ENCODE results near the gene C1orf21.

DNA sequence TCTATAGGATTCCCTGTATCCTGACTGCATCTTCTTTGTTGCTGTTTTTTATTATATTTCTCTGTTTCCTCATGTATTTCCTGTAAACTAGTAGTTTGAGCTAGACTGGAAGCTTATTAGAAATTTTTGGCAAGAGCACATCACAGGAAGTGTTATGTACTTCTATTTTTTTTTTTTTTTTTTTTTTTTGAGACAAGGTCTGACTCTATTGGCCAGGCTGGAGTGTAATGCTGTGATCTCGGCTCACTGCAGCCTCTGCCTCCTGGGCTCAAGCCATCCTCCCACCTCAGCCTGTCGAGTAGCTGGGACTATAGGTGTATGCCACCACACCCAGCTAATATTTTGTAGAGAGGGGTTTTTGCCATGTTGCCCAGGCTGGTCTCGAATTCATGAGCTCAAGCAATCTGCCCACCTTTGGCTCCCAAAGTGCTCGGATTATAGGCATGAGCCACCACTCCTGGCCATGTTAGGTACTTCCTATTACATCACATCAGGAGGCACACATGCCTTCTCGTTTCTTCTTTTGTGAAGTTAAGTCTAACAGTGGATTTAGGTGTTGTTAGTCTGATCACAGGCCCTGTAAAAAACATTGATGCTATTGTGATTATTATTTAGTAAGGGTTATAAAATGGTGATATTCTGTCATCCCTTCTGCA lies 12.5 kb downstream of the C1orf21 start:
- no peak for TF ChIP-seq POLR2A (IDR thresholded peaks at IDR 0.05)
- TF ChIP-seq, protein P1, sequence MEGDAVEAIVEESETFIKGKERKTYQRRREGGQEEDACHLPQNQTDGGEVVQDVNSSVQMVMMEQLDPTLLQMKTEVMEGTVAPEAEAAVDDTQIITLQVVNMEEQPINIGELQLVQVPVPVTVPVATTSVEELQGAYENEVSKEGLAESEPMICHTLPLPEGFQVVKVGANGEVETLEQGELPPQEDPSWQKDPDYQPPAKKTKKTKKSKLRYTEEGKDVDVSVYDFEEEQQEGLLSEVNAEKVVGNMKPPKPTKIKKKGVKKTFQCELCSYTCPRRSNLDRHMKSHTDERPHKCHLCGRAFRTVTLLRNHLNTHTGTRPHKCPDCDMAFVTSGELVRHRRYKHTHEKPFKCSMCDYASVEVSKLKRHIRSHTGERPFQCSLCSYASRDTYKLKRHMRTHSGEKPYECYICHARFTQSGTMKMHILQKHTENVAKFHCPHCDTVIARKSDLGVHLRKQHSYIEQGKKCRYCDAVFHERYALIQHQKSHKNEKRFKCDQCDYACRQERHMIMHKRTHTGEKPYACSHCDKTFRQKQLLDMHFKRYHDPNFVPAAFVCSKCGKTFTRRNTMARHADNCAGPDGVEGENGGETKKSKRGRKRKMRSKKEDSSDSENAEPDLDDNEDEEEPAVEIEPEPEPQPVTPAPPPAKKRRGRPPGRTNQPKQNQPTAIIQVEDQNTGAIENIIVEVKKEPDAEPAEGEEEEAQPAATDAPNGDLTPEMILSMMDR (IDR thresholded peaks at IDR 0.05) = no peak
